ENCODE measurements around the gene PITPNC1.
"Not testable (repeated sequence)": the region's sequence is repeated elsewhere in the genome, so short reads cannot be mapped to it uniquely, and the experiment has no call there.

Gene PITPNC1
- 30.2 to 159 reads per million in 2 experiments for total RNA-seq

DNA sequence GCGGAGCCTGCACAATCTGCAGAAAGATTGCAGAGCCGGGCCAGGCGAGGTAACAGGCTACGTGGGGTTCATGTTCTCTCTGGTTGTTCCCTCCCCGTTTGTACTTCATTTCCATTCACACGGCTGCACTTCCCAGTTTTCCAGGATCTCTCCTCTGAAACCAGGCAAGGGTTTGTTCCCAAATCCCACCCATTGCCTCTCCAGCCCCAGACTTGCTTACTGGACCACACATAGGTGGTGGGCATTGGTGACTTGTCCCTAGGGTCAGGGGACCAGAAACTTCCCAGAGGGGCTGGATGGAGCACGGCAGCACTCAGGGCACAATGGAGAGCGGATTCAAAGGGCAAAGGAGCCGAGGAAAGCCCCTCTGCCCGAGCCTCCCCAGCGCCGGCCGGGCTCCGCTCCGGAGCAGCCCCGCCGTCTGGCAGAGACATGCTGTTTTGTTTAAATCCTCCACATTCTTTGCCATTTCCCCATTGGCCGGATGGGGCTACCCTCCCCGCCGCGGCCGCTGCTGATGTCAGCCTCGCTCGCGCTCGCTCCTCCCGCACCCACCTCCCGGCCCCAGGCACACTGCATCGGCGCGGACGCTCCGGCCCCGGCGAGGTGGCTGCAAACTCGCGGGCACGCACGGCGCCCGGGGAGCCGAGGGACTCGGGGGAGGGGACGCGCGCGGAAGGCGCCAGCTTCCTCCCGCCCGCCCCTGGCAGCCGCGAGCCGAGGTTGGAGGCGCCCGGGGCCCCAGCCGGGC, at the start of gene PITPNC1:
PITPNC1 (plus strand) TSS at position 545 of the 751 bp plus-strand sequence.
- DNase-seq (ENCODE audit: low read depth), result peak; percentile 80

DNA sequence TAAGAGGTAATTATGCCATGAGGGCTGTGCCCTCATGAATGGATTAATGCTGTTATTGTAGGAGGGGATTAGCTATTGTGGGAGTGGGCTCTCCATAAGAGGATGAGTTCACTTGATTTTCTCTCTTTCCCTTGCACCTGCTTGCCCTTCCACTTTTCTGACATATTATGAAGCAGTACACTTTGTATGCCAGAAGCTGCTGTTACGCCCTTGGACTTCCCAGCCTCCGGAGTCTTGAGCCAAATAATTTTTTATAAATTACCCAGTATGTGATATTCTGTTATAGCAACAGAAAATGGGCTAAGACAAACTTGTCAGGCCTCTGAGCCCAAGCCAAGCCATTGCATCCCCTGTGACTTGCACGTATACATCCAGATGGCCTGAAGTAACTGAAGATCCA, 49.1 kb upstream of the PITPNC1 start:
- no peak for DNase-seq (ENCODE audit: low read depth)

GRCh38 chr17:67331381-67332161, 45.5 kb upstream of the PITPNC1 start:
- not testable (repeated sequence) for DNase-seq (ENCODE audit: low read depth)

GRCh38 chr17:67332162-67332508, 44.9 kb upstream of the PITPNC1 start:
- not testable (repeated sequence) for DNase-seq (ENCODE audit: low read depth)

- no peak for DNase-seq (ENCODE audit: low read depth)
Observed at GRCh38 chr17:67335245-67335835, 41.7 kb upstream of the PITPNC1 start.

DNA sequence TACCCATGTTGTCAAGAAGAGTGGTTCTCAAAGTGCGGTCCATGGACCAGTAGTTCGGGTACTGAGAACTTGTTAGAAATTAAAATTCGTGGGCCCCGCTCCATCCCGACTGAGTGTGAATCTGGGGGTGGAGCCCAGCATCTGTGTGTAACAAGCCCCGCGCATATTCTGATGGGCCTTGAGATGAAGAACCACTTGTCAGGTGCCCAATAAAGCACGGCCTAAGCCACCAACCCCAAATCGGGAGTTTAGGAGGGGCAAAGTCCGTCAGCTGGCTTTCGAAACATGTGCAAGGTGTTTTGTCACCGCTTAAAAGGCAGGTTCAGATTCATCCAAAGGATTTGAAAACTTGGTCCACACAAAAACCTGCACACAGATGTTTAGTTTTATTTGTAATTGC, 40.2 kb upstream of the PITPNC1 start:
- no peak for DNase-seq (ENCODE audit: low read depth)

- DNase-seq (ENCODE audit: low read depth), result not testable (repeated sequence)
Observed at GRCh38 chr17:67338353-67338752, 38.7 kb upstream of the PITPNC1 start.

DNA sequence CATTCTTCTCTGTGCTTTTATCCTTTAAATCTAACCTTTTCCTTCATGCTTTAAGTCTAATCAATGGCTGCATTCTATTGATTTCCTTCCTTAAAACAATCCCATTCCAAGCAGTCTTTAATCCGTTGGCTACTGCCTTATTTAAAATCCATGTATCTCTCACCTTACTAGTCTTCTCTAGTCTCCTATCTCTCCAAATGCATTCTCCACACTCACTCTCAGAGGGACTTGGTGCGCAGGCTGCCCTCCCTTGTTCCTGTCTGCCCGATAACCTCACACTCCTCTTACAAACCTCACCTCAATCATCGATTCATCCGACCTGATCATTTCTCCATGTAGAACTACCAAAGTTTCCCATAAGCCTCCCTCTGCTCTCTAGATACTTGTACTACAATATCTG, 33.8 kb upstream of the PITPNC1 start:
- DNase-seq (ENCODE audit: low read depth), result no peak

DNA sequence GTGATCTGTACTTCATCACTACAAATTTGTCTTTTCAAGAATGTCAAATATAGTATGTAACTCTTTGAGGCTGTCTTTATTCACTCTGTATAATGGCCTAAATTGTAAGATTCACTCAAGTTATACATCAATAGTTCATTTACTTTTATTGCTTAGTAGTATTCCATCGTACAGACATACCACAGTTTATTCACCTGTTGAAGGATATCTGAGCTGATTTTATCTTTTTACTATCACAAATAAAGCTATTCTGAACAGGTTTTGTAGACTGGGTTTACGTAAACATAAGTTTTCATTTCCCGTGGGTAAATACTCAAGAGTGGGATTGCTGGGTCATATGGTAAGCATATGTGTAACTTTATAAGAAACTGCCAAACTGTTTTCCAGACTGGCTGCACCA, 29.3 kb upstream of the PITPNC1 start:
- DNase-seq (ENCODE audit: low read depth), result no peak

DNA sequence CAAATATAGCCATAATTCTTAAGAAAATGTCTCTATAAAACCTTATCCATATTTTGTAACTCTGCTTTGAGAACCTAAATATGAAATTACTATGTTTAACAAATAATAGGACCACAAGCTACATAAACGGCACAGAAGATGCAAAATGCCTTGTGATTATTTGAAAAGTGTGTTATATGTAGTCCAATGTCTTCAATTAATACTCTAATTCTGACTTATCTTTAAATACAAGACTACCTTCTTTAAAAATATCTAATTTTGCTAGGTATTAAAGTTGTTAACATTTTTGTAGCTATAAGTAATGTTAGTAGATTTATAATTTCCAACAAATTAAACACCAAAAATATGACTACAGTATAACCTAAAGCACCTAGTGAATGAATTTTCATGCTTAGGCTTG, 27.7 kb upstream of the PITPNC1 start:
- DNase-seq (ENCODE audit: low read depth), result no peak

DNA sequence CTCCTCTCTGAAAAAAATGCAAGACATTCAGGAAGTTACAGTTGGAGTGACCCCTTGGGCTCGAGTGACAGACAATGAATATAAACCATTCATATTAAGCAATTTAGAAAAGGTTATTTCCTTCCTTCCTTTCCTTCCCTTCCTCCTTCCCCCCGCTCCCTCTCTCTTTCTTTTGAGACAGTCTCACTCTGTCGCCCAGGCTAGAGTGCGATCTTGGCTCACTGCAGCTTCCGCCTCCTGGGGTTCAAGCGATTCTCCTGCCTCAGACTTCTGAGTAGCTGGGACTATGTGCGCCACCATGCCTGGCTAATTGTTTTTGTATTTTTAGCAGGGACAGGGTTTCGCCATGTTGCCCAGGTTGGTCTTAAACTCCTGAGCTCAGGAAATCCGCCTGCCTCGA, 23.9 kb upstream of the PITPNC1 start:
- DNase-seq (ENCODE audit: low read depth), result no peak

- no peak for DNase-seq (ENCODE audit: low read depth)
Observed at GRCh38 chr17:67353929-67354574, 23.0 kb upstream of the PITPNC1 start.

DNA sequence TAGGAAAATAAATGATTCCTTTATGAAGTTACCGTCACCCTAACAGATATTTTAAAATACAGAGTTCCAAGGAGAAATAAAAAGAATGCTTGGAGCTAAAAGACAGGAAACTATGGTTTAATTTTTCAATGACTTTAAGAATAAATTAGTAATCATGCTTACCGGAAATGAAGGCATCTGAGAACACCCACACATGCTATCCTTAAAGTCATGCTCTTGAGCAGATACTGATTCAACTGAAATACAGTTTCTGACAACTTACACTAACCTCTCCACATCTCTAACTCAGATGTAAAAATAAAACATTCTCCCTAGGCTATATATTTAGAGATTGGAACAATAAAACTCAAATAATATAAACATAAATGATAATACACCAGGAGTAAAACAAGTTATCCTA, 18.5 kb upstream of the PITPNC1 start:
- DNase-seq (ENCODE audit: low read depth), result no peak

DNA sequence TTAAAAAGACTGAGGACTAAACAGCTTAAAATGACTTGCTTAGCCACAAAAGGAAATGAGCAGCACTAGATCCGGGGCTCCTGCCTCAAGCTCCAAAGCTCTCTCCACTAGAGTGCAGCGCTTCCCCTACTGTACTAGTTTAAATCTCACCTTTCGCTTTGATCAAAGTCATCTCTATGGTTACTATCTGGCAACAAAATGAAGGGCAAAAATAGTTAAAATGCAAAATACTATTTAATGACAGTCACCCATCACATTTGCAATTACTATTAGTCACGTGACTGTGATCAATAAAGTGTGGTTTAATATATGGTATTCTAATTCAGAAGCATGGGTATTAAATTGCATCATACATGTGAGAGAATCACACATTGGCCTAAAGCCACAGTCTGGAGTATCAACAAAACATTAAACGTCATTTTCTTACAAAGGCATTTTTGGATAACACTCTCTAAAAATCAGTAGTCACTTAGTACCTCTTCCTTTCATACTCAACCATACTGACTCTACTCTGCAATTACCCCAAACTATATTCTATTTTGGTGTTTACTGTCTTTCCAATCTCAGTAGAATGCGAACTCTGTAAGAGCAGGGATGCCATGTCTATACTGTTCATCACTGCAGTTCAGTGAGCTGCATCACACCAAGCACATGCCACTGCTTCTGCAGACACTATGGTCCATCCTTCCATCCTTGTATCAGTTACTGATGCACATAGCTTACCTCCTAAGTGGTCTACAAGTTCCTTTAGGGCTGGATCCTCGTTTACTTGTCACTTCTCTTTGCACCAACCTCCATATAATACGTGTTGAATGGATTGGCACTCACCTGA, 16.9 kb upstream of the PITPNC1 start:
- peak; percentile 52 for DNase-seq (ENCODE audit: low read depth)

GRCh38 chr17:67360880-67361279, 16.2 kb upstream of the PITPNC1 start:
- no peak for DNase-seq (ENCODE audit: low read depth)

GRCh38 chr17:67362173-67362572, 14.9 kb upstream of the PITPNC1 start:
- no peak for DNase-seq (ENCODE audit: low read depth)

DNA sequence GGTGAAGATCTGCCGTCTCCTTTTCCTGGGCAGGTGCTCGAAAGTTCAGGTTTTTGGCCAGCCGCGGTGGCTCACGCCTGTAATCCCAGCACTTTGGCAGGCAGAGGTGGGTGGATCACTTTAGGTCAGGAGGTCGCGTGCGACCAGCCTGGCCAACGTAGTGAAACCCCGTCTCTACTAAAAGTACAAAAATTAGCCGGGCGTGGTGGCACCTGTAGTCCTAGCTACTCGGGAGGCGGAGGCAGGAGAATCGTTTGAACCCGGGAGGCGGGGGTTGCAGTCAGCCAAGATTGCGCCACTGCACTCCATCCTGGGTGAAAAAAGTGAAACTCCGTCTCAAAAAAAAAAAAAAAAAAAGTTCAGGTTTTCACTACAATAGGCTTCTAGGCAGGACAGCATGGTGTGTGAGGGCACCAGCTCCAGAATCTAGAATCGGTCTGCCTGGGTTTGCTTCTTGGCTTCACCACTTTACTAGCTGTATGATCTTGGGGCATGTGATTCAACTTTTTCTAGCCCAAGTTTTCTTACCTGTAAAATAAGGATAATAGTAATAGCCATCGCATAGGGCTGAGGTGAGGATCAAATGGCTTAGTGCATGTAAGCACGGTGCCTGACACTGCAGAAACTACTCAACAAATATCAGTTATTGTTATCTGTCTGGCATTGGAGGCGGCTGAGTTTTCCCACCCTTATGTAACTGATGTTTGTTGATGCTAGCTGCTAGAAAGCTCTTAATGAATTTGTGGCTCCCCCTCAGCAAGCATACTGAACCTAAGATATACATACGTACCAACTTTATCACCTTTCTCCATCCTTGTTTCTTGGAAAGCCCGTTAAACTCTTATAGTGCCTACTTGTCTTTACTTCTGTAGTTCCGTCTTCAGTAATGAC, 12.0 kb upstream of the PITPNC1 start:
- DNase-seq (ENCODE audit: low read depth), result no peak

DNA sequence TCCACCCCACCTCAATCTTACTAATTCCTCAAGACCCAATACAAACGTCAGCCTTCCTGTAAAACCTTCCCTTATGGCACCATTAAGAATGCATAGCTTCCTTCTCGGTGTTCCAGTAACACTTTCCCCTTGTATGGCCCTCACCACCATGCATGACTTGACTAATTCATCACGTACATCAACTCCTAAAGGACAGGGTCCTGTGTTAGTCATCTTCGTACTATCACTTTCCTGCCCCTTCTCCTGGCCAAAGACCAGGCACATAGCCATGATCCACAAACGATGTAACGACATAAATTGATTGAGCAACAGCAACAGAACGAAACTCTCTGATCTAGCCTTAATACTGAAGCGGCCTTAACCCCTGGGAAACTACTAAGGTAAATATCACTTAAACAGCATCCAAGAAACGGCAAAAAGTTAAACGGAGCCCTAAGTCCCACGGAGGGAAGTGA, 11.3 kb upstream of the PITPNC1 start:
- DNase-seq (ENCODE audit: low read depth), result no peak

DNA sequence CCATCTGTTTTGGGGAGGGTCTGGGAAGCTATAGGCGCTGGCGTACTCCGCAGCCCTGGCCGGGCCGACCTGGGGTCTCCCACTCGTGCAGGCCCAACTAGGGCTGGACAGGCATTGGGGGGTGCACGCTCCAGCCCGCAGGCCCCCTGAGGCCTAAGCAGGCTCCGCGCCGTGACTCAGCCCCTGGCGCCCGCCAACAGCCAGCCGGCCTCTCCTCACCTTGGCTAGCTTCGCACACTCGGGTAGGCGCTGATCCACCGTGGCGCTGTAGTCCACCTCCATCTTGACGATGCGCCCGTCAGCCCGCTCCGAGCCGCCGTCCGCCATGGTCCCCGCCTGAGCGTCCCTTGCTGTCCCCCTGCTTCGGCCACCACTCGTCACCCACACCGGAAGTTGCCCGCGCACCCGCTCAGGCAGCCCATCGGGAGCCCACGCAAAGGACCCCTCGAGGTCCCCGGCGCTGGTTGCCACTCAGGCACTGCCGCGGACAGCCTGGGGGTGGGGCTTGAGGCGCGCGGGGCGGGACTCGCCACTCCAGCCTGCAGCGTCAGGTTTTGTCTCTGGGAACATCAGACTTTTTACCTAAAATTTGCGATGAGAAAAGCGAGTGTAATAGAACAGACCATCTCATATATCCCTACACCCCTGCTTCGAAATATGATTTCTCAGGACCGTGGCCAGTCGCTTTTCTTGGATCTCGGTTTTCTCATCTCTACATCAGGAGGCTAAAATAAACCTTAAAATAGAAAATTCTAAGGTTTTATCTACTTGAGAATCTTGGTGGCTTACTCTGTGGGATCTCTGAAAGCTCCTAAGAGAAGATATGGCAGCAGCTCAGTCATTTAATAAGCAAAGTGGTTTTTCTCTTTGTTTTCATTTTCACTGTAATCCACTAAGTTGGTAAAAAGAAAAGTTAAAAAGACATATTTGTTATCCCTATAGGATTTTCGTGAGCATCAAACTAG, 10.6 kb upstream of the PITPNC1 start, which contains the start of gene PSMD12:
PSMD12 (minus strand) TSS at position 385 of the 965 bp plus-strand sequence; CDS start at position 327, 58 bp downstream.
- peak; percentile 89 for DNase-seq (ENCODE audit: low read depth)
